ENCODE data around the gene SYNE1. TPM values are rescaled to one million over a fixed set of nuclear protein-coding genes. Genes with fewer than 3 reads are reported as not detected.
A peak's percentile ranks its signal among the peaks of the same experiment; 100 is the strongest.

SYNE1 gene
- total RNA-seq, 1 donor = 101 TPM

DNA sequence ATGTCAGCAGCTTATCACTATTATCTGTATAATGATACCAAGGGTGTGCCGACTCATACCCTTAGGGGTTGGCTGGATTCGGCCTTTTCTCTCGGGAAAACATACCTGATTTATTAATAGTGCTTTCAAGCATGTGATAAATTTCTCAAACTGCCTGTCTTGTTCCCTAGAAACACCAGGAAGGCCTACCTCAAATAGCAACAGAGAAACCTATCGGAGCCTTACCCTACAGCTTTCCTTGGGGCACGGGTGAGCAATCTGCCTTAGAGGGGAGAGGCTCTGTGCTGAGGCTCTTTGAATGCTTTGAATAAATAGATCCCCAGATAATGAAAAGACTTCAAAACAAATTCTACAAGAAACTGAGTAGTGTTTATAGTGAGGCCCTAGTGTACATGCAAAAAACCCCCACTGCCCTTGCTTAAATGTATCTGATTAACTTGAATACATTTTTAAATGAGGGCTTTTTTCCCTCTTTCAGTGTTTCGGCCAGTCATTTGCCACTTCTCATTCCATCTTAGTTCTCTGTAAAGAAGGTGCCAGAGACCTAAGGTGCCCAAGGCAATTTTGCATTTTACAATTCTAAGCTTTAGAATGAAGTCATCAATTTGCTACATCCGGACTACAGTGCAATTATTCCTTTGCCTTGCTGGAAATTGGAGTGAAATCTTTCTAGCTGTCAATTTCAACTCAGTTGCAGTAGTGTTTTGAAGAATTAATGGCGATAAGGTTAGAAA lies 509.6 kb downstream of the SYNE1 start:
- TF ChIP-seq, protein P1, sequence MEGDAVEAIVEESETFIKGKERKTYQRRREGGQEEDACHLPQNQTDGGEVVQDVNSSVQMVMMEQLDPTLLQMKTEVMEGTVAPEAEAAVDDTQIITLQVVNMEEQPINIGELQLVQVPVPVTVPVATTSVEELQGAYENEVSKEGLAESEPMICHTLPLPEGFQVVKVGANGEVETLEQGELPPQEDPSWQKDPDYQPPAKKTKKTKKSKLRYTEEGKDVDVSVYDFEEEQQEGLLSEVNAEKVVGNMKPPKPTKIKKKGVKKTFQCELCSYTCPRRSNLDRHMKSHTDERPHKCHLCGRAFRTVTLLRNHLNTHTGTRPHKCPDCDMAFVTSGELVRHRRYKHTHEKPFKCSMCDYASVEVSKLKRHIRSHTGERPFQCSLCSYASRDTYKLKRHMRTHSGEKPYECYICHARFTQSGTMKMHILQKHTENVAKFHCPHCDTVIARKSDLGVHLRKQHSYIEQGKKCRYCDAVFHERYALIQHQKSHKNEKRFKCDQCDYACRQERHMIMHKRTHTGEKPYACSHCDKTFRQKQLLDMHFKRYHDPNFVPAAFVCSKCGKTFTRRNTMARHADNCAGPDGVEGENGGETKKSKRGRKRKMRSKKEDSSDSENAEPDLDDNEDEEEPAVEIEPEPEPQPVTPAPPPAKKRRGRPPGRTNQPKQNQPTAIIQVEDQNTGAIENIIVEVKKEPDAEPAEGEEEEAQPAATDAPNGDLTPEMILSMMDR (IDR thresholded peaks at IDR 0.05; ENCODE audit: insufficient read depth, low read depth, low read length) = no peak
- no peak for DNase-seq (ENCODE audit: low read depth)
- H3K4me3 ChIP-seq (ENCODE audit: low read depth, low read length) = no peak overlapping the region

DNA sequence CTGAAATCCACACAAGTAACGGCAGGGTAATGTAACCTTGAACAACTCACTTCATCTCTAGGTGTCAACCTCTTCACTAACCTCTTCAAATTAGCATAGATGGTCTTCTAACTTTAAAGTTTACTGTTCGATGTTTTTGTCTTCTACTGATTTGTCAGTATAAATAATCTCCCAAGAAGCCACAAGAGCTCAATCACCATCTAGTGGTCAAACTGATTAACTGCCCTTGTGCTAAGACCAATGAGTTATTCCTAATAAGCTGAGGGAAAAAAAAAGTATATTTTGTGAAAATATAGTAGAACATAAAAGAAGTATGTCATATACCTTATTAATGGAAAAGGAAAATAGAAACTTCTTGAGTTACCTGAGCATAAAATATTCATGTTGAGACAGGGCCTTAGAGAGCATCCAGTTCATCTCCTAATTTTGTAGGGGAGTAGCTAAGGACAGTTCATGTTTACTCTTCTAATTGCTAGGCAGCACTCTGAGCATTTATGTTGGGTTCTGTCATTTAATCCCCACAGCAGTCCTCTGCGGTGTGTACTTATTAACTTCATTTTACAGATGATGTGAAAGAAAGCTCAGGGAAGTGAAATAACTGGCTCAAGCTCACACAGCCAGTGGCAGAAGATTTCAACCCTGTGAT lies 512.6 kb downstream of the SYNE1 start:
- TF ChIP-seq, protein P1 (IDR thresholded peaks at IDR 0.05; ENCODE audit: insufficient read depth, low read depth, low read length) = peak; percentile 83

DNA sequence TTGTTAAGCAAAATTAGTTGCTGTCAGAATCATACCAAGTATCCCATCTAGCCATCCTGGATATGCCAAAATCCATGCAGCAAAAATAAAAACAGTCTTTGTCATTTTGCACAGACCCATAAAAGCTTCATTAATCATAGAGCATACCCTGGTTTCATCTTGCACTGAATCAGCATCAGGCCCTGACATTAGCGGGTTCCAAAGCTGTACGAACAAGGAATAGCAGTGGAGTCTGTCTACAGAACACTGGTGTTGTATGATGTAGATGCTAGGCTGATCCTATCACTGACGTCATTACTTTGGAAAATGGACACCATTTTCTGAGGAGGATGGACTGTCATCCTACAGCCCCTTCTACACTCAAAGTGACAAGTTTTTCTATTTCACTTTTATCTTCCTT lies 514.1 kb downstream of the SYNE1 start:
- no peak for DNase-seq (ENCODE audit: low read depth)
- no peak overlapping the region for H3K4me3 ChIP-seq (ENCODE audit: low read depth, low read length)
- TF ChIP-seq, protein P1 (IDR thresholded peaks at IDR 0.05; ENCODE audit: insufficient read depth, low read depth, low read length) = no peak

More for the DNA sequence above, 512.6 kb downstream of the SYNE1 start:
- peak; percentile 77 for DNase-seq (ENCODE audit: low read depth)
- no peak overlapping the region for H3K4me3 ChIP-seq (ENCODE audit: low read depth, low read length)

DNA sequence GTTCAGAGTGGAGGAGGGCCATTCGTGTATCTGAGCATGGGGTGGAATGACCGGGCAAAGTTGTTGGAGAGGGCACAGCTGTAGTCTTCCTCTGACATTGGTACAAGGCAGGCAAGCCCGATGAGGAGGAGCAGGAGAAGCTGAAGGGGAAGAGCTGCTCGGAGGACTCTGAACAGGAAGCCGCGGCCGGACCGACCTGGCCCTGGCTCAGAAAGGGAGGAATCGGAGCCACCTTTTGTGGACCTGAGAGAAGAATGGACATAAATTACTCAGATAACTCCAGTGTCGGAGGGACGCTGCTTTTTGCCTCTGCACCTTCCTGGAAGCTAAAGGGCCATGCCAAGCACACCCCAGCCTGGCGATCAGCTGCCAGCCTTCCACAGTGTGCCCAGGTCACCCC lies 514.7 kb downstream of the SYNE1 start:
- TF ChIP-seq, protein P1 (IDR thresholded peaks at IDR 0.05; ENCODE audit: insufficient read depth, low read depth, low read length) = no peak
- no peak overlapping the region for H3K4me3 ChIP-seq (ENCODE audit: low read depth, low read length)
- no peak for DNase-seq (ENCODE audit: low read depth)

DNA sequence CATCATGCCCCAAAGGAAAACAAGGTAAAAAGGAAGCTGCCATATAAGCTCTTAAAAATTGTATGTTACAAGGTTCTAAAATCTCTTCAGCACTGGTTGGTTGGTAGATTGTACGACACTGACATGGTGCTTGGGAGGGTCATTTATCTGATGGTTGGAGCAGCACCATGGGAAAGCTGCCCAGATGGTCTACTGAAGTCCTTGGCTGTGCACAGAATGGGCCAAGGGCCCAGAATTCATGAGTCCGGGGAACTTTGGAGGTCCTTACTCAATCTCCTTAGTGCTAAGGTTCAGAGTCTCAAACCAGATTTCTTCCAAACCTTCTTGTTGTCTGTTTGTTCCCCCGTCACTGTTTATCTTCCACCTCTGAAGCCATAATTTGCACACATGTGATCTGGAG lies 515.3 kb downstream of the SYNE1 start:
- H3K4me3 ChIP-seq (ENCODE audit: low read depth, low read length) = no peak overlapping the region
- TF ChIP-seq, protein P1 (IDR thresholded peaks at IDR 0.05; ENCODE audit: insufficient read depth, low read depth, low read length) = no peak
- DNase-seq (ENCODE audit: low read depth) = no peak

DNA sequence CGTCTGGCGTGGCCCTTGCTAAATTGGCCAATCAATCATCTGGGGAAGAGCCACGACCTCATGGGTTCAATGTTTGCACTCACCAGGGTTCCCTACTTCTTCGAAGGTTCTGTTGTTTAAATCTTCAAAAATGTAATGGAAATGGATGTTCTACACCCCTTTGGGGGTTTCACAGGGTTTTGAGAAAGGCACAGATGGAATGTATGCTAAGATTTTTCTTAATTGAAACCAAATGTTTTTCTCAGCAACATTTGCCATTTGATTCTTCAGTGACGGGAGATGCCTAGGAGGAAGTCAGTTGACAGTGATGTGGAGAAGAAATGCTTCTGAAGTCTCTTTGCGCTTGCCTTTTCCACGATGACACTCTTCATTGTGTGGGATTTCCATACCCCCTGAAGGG lies 517.3 kb downstream of the SYNE1 start:
- H3K4me3 ChIP-seq (ENCODE audit: low read depth, low read length) = no peak overlapping the region
- no peak for DNase-seq (ENCODE audit: low read depth)
- TF ChIP-seq, protein P1 (IDR thresholded peaks at IDR 0.05; ENCODE audit: insufficient read depth, low read depth, low read length) = no peak

Measured in fibroblast of villous mesenchyme (primary cell).